DMS153 treated with DMSO at 0.1 percent for 48 hours (cell line): ENCODE results near the gene SHROOM1.
"Not testable (repeated sequence)": the region's sequence is repeated elsewhere in the genome, so short reads cannot be mapped to it uniquely, and the experiment has no call there.

Experiments used
- DNase-seq: peaks from one replicate; lab custom pipeline; 2025; ENCODE audit not compliant: unreplicated experiment; lab: John Stamatoyannopoulos, UW

SHROOM1 gene

DNA sequence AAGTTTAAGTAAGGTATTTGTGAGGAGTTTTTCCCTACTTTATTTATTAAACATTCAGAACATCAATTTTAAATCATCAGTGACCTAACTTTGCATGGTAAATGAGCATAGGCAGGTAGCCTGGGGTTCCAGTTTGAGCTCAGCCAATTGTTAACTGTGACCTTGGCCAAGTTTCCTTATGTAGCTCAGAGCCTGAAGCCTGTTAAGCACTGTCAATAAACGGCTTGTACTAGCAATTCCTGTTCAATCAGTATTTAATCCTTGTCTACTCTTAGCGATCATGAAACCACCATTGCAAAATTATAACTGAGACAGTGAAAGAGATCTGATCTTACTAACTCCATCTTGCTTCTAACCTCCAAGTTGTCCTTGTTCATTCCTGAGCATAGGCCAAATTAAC lies 22.0 kb downstream of the SHROOM1 start:
- no peak for DNase-seq

DNA sequence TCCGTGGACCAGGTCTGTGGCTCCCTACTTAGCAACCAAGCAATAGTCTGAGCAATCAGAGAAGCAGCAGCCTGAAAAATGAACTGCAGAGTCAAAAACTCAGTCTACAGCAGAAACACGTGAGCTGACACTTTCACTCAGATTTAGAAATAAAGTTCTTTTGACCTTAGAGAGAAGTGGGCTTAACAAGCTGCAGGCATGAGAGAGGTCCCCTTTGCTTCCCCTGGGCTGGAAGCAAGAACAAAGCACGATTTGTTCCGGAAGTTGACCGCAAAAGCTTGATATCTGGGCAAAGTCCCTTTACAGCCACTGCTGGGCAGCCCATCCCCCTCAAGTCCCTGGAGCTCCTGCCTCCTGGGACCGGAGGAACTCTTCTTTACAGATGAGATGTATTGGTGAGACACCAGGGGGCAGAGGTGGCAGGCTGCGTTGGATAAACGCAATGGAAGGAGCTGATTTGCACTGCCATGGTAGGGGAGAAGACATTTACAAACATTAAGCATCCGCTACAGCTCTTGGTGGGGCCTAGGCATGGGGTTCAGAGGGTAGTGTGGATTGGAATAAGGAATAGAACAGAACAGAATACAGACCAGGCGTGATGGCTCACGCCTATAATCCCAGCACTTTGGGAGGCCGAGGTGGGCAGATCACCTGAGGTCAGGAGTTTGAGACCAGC lies 23.1 kb downstream of the SHROOM1 start:
- DNase-seq: no peak

DNA sequence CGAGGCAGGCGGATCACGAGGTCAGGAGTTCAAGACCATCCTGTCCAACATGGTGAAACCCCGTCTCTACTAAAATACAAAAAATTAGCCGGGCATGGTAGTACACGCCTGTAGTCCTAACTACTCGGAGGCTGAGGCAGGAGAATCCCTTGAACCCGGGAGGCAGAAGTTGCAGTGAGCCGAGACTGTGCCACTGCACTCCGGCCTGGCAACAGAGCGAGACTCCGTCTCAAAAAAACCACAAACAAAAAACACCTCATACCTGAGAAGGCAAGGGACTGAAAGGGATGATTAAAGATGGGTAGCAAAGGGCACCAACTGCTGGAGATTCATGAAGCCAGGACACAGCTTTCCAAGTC lies 23.7 kb downstream of the SHROOM1 start:
- not testable (repeated sequence) for DNase-seq

DNA sequence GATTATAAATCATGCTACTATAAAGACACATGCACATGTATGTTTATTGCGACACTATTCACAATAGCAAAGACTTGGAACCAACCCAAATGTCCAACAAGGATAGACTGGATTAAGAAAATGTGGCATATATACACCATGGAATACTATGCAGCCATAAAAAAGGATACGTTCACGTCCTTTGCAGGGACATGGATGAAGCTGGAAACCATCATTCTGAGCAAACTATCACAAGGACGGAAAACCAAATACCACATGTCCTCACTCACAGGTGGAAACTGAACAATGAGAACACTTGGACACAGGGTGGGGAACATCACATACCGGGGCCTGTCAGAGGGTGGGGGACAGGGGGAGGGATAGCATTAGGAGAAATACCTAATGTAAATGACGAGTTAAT lies 24.6 kb downstream of the SHROOM1 start:
- not testable (repeated sequence) for DNase-seq

DNA sequence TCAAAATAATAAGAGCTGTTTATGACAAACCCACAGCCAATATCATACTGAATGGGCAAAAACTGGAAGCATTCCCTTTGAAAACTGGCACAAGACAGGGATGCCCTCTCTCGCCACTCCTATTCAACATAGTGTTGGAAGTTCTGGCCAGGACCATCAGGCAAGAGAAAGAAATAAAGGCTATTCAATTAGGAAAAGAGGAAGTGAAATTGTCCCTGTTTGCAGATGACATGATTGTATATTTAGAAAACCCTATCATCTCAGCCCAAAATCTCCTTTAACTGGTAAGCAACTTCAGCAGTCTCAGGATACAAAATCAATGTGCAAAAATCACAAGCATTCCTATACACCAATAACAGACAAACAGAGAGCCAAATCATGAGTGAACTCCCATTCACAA lies 26.2 kb downstream of the SHROOM1 start:
- not testable (repeated sequence) for DNase-seq

DNA sequence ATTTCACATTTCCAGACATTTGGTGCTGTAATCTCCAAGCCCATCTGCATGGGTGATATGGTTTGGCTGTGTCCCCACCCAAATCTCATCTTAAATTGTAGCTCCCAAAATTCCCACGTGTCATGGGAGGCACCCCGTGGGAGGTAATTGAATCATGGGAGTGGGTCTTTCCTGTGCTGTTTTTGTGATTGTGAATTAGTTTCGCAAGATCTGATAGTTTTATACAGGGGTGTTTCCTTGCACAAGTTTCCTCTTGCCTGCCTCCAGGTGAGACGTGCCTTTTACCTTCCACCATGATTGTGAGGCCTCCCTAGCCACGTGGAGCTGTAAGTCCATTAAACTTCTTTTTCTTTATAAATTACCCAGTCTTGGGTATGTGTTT lies 27.8 kb downstream of the SHROOM1 start:
- DNase-seq: not testable (repeated sequence)

DNA sequence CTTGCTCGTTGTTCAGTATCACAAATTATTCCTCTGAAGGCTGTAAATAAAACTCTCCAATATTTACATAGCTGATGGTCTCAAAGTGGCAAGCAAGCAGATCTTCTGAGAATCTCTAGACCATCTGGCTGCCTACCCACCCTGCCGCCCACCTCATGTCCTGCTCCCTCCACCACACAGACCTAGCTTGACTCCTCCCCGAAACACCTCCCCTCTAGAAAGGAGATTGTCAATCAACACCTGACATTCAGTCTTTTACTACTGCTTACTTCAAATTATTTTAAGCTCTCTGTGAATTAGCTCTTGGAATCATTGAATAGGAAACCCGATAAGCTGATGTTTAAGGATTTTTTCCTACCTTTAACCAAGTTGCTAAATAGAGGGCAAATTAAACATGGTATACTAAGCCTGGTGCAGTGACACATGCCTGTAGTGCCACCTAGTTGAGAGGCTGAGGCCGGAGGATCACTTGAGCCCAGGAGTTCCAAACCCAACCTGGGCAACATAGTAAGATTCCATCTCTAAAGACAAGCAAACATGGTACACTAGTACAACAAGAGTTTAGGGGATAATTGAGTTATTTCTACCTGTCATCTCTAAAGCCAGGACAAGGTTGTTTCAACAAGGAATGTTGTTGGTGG lies 28.3 kb downstream of the SHROOM1 start:
- no peak for DNase-seq

DNA sequence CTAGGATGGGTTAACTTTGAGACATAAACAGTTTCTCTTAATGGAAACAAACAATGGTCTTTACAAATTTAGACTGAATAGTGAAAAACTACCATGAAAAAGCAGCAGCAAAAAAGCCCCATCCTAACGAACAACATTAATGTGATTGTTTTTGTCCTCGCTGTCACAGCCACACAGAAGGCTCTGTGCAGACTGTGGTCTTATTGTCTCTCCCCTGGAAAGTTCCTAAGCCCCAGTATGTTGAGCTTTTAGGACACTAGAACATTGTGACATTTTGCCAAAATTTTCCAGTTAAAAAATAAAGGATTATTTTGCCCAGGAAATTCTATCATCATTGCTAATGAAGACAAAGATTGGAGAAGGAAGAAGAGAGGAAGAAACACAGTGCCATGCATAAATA lies 29.9 kb downstream of the SHROOM1 start:
- no peak for DNase-seq

DNA sequence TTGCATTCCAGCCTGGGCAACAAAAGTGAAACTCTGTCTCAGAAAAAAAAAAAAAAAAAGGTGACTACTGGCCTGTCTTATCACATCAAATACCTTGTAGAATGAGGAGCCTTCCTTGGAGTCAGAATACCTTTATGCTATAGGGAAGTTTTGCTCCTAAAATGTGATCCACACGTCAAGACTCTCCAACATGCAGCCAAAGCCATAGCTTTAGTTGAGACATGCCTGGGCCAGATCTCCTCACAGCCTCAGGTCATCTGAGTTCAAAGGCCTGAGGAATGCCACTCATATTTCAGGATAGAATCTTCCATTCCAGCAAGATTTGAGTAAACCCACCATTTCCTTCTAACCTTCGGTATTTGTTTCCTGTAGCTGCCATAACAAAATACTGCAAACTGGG lies 31.1 kb downstream of the SHROOM1 start:
- no peak for DNase-seq

DNA sequence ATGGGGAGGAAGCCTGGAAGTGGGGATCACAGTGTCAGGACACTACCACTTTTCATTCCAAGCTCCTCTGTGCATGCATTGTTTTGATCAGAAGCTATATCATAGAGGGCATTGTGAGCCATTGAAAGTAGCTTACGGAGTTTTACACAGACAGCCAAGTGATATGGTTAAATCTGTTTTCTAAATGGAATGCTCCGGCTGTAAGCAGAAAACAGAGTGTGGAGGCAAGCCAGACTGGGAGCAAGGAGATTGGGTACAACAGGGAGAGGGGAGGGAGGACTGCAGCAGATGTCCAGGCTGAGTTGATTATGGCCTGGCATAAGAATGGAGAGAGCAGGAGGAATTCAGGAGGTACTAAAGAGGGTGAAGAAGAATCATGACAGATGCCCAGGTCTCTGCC lies 32.8 kb downstream of the SHROOM1 start:
- no peak for DNase-seq

DNA sequence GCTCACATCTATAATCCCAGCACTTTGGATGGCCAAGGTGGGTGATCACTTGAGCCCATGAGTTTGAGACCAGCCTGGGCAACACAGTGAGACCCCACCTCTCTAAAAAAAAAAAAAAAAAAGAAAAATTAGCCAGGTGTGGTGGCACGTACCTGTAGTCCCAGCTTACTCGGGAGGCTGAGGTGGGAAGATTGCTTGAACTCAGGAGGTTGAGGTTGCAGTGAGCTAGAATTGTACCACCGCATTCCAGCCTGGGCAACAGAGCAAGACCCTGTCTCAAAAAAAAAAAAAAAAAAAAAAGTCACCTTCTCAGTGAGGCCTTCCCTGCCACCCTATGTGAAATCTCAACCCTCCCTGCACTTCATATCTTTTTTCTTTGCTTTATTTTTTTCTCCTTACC lies 39.4 kb downstream of the SHROOM1 start:
- DNase-seq: no peak

DNA sequence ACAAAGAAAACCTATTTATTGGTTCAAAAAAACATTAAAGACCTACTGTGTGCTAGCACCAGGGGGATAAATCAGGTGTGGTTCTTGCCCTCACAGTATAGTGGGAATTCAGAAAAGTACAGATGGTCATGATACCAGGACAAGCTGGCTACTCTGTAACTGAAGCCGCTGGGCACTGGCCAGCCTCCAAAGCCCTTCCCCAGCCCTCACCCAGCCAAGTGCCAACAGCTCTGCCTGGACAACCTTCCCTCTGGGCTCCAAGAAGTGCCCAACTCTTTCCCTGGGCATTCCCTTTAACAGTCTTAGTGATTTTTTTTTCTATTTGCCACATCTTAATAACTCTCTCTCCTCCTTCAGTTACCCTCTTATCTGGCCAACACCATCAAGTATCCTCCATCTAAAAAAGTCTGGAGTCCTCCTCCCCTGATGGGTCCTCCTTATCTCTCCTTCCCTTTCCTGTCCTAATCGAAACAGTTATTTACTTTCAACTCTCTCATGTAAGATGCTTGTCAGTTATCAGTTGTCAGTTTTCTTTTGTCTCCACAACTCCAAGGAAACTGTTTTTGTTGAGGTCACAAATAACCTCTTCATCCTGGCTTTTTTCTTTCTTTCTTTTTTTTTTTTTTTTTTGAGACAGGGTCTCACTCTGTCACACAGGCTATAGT lies 40.1 kb downstream of the SHROOM1 start:
- DNase-seq: no peak

DNA sequence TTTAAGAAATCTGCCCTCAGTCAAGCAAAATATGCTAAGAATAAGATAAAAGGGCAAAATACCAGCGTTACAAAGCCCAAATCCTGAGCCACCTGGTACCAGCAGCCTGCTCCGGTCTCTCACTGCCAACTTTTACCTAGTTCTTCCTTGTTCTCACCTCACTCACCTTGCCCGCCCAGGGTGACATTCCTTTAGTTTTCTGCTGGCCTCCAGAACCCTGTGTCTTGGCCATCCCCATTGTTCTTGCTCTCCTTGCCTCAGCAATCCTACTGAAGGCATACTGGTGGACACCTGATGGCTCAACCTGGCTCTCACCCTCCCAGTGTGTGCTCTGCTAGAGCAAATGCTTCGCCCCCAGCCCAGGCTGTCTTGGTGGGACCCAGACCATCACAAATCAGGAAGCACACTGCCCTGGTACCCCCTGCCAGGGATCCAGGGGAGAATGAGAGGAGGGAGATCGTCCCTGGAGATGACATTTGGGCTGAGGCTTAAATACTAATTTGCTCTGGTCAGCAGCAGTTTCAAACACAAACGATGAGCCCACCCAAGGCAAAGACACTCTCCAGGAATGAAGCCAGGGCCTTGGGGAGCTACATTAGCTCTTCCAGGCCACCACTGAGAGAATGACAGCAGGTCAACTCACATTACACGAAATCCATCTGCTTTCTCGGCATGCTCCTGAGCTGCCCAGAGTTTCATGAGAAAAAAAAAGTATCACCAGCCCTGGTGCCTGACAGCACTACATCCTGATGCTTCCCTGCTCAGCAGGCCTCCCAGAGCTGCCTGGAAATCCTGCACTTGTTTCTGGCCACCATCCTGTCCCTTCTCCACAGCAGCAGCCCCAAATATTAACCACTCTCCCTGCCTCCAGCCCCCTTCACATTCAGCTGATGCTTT lies 41.2 kb downstream of the SHROOM1 start:
- DNase-seq: no peak

DNA sequence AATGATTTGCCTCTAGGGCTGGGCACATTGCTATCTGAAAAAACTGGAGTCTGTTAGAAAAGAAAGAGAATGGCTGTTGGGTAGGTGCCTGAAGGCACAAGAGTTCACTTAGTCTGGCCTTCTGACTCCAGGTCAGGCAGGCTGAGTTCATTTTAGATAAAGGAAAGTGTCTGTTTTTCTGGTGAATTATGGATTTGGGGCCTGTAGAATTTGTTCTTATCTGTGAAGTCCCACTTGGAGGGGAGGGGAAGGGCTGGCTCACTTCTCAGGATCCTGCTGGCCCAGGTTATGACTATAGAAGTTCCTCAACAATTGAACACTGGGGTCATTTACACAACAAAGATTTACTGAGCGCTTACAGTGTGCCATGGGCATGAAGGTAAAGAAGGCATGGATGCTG lies 41.9 kb downstream of the SHROOM1 start:
- no peak for DNase-seq

DNA sequence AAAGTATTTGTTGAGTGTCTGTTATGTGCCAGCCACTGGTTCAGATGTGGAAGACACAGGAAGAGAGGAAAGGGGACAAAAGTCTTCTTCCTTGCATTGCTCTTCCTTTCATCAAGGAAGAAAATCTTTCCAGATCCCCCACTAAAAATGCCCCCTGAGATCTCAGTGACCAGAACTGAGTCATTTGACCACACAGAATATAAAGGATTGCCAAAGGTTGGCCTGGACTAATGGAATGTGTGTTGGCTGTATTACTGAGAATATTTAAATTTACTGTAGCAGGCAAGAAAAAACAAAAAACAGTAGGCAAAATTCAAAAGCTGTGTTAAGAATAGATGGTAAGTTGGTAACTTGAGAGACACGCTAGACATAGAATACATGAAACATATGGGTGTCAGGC lies 43.4 kb downstream of the SHROOM1 start:
- DNase-seq: no peak

DNA sequence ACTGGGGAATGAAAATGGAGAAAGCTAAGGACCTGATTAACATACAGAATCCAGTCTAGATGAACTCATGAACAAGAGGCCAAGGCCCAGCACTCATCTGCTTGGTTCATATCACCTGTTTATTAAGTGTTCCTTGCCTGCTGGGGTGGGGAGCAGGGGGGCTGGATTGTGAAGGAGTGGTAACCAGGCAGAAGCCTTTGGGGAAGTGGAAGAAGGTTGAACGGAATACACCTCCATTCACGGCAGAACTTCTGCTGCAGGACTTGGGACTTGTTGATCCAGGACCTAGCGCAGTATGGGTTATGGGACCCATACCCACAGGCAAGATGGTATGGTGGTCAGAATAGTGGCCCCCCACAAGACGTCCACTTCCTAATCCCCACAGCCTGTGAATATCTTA lies 44.6 kb downstream of the SHROOM1 start:
- DNase-seq: no peak

DNA sequence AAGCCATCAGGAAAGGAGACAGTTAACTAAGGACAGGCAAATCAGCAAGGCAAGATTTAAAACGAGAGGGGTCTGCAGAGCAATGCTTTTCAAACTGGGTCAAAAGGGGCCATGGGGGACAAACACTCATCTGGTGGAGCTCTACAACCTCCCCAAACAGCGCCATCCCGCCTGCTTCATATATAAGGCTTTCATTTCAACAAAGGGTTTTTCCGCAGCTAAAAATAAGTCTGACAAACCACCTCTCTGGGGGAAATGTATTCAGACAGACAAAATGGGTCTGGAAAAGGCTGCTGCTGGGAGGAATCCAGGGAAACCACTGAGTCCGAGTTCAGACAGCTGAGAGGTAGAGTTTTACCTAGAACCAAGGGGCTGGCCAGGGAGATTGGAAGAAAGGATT lies 45.1 kb downstream of the SHROOM1 start:
- DNase-seq: no peak

DNA sequence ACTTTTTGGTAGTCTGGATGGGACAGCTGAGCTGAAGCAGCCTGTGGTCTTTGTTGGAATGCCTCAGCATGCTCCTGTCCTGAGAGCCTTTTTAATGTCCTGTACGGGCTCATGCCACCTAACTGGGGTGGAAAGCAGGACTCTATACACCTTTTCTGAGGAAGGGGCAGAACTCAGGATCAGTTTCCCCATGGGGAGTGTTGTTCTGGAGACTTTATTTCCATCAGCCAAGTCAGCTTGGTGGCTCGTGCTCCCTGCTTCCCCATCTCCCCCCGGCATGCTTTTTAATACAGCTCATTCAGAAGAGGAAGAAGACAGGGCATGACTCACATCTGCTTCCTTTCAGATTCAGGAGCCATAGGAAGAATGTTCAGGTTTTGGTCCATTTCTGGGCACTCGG lies 48.3 kb downstream of the SHROOM1 start:
- DNase-seq: no peak

DNA sequence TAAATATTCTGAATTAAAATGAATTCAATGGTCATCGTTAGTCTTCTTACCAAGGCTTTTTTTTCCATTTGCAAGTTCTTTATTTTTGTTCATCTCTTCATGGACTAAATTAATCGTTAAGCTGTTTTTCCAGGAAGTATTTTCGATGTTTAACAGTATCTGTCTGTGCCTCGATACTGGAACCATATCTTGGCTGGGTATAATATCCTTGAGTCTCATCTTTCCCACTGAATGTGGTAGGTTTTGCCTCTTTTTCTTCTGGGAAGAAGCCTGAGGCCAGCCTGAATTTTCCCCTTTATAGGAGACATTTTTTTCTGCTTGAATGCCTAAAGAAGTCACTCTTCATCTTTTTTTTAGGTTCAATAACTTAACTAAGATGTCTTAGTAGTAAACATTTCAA lies 49.4 kb downstream of the SHROOM1 start:
- no peak for DNase-seq

DNA sequence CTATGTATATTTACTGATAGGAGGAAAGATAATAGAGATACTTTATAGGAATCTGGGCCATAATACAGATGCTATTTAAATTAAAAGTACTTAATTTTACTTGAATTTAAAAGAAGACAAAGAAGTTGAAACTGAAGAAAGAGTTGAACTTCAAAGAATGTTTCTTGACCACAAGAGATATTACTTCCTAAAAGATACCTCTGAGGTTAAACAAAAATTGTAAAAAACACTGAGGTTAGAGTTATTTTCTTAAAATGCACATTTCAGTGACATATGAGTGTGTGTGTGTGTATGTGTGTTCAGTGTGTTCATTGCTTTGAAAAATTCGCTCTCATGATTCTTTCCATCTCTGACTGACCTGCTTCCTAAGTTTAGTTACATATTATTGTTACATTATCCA lies 49.9 kb downstream of the SHROOM1 start:
- no peak for DNase-seq

DNA sequence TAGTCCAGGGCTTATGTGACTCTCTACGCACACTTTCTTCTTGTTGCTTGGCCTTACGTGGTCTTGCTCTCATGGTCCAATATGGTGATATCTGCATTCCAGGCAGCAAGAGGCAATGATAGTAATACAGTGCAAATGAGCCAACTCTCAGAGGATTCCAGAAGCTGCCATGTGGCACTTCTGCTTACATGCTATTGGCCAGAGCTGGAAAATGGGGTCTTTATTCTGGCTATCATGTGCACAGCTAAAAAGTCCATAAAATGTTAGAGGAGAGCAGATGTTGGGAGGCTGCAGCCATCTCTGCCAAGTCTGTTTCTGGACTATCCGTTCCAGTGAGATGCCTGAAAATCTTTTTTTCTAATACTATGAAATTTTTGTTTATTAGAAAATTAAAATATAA lies 50.5 kb downstream of the SHROOM1 start:
- no peak for DNase-seq

DNA sequence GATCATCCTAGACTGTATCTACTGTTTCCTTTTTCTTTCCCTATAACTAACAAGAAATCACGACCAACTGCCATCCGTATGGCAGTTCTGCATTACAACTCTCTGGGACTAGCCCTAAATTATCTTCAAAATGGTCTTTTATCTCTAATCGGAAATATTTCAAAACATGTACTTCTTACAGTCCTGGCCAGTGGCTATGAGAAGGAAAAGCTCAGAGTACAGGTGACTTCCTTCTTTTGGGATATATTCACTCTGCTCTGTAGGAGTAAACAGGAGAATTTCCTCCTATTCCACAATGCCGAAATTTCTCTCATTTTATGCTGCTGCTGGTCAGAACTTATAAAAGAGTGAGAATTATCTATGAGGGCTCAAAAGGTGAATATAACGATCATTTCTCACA lies 51.6 kb downstream of the SHROOM1 start:
- no peak for DNase-seq
